Measurements from ENCODE around the gene CHST14.

CHST14 gene

GRCh38 chr15:40470423-40471104 is at the start of gene CHST14:
CHST14 (plus strand) TSS chr15:40470984; CDS start chr15:40471214, 230 bp downstream.
- DNase-seq, result peak; percentile 31 to 54

GRCh38 chr15:40421246-40422157 is 49.3 kb upstream of the CHST14 start:
- DNase-seq, result peak; percentile 46 to 64

- DNase-seq, result no peak
These were observed 46.2 kb upstream of the CHST14 start for GRCh38 chr15:40424483-40425115.

- no peak for DNase-seq
These were observed 45.1 kb upstream of the CHST14 start for GRCh38 chr15:40425681-40426080.

- no peak for DNase-seq
These were observed 43.6 kb upstream of the CHST14 start for GRCh38 chr15:40427188-40427587.

GRCh38 chr15:40428185-40428584 is 42.6 kb upstream of the CHST14 start:
- no peak for DNase-seq

GRCh38 chr15:40429068-40429710 is 41.6 kb upstream of the CHST14 start:
- no peak for DNase-seq

- DNase-seq, result no peak
These were observed 40.4 kb upstream of the CHST14 start for GRCh38 chr15:40430271-40430805.

GRCh38 chr15:40435023-40435709 is 35.6 kb upstream of the CHST14 start:
- no peak for DNase-seq

GRCh38 chr15:40435710-40436089 is 35.1 kb upstream of the CHST14 start:
- no peak for DNase-seq

GRCh38 chr15:40436116-40436891 is 34.5 kb upstream of the CHST14 start:
- peak in 1 of 2 experiments; percentile 8 for DNase-seq

- no peak for DNase-seq
These were observed 33.7 kb upstream of the CHST14 start for GRCh38 chr15:40436892-40437751.

- DNase-seq, result no peak
These were observed 32.8 kb upstream of the CHST14 start for GRCh38 chr15:40437752-40438687.

- DNase-seq, result no peak
These were observed 32.1 kb upstream of the CHST14 start for GRCh38 chr15:40438712-40439111.

GRCh38 chr15:40439461-40439959 is 31.3 kb upstream of the CHST14 start:
- peak; percentile 14 to 34 for DNase-seq

- DNase-seq, result peak in 1 of 2 experiments; percentile 57
These were observed 30.6 kb upstream of the CHST14 start for GRCh38 chr15:40439960-40440742.

- DNase-seq, result peak; percentile 97
These were observed 29.8 kb upstream of the CHST14 start, which contains the start of gene BAHD1 for GRCh38 chr15:40440743-40441564. BAHD1 (plus strand) TSS chr15:40440953; CDS start chr15:40458465, 17,512 bp downstream.

Measured in NCI-H2081 (cell line).